Stimulated activated CD8-positive, alpha-beta memory T cell treated with anti-CD3 and anti-CD28 coated beads, Interleukin-4, amount 100 ng/mL, for 4 hours (primary cell): ENCODE data around the gene GIT2.
"Not testable (repeated sequence)": the region's sequence is repeated elsewhere in the genome, so short reads cannot be mapped to it uniquely, and the experiment has no call there.

Experiments
- DNase-seq, 2 donors: peaks; one replicate each; pipeline ENCODE4 v3.0.0-alpha.2; 2020; ENCODE audit warnings: low read depth in 2 of 2, low spot score in 1 of 2

Gene GIT2

GRCh38 chr12:109947521-109947920 is 48.6 kb downstream of the GIT2 start:
- no peak for DNase-seq

- no peak for DNase-seq
Measured at GRCh38 chr12:109946913-109947312, 49.3 kb downstream of the GIT2 start.

GRCh38 chr12:109946505-109946904 is 49.7 kb downstream of the GIT2 start:
- no peak for DNase-seq

GRCh38 chr12:109944561-109945359 is 51.4 kb downstream of the GIT2 start:
- no peak for DNase-seq

GRCh38 chr12:109943811-109944210 is 52.4 kb downstream of the GIT2 start:
- no peak for DNase-seq

GRCh38 chr12:109940339-109940923 is 55.7 kb downstream of the GIT2 start:
- DNase-seq: no peak

- DNase-seq: no peak
Measured at GRCh38 chr12:109939504-109939903, 56.7 kb downstream of the GIT2 start.

- no peak for DNase-seq
Measured at GRCh38 chr12:109938947-109939346, 57.2 kb downstream of the GIT2 start.

- no peak for DNase-seq
Measured at GRCh38 chr12:109937371-109937770, 58.8 kb downstream of the GIT2 start.

- DNase-seq: no peak
Measured at GRCh38 chr12:109934026-109934425, 62.1 kb downstream of the GIT2 start.

- no peak for DNase-seq
Measured at GRCh38 chr12:109932878-109933503, 63.2 kb downstream of the GIT2 start.

GRCh38 chr12:109931143-109931542 is 65.0 kb downstream of the GIT2 start:
- DNase-seq: no peak

GRCh38 chr12:109930028-109930800 is 66.0 kb downstream of the GIT2 start:
- no peak for DNase-seq

- not testable (repeated sequence) for DNase-seq
Measured at GRCh38 chr12:109929326-109929725, 66.8 kb downstream of the GIT2 start.

- no peak for DNase-seq
Measured at GRCh38 chr12:109928058-109928656, 68.0 kb downstream of the GIT2 start.

- DNase-seq: no peak
Measured at GRCh38 chr12:109927622-109928021, 68.5 kb downstream of the GIT2 start.

GRCh38 chr12:109926488-109927210 is 69.5 kb downstream of the GIT2 start:
- no peak for DNase-seq

GRCh38 chr12:109926016-109926415 is 70.2 kb downstream of the GIT2 start:
- DNase-seq: no peak

GRCh38 chr12:109925185-109925840 is 70.9 kb downstream of the GIT2 start:
- DNase-seq: no peak
